ENCODE results near the gene SYT17. TPM values are rescaled to one million over a fixed set of nuclear protein-coding genes. Genes with fewer than 3 reads are reported as not detected.

Gene SYT17
- polyA plus RNA-seq, 2 of the 4 experiments (the other 2 are of a cell fraction), result 9.8 to 18.7 TPM

GRCh38 chr16:19119564-19119963, 48.5 kb upstream of the SYT17 start:
- ChIA-PET CTCF (interaction anchor here (0.6 to 5.6 kb wide), 7 partner anchors 9 to 136 kb away, joined by 3 to 33 read pairs (median 5); partner anchors contain the start of gene TMC7), POLR2A (interaction anchor here (0.7 to 2.6 kb wide), 4 partner anchors 18 to 357 kb away, joined by 3 to 8 read pairs (median 4); no protein-coding TSS in a partner anchor)
- ATAC-seq (no peak), FAIRE-seq (no peak), DNase-seq (ENCODE audit: low read depth in 1 of 2, low spot score in 1 of 2) (no peak)
- H3K9me3 ChIP-seq, result no peaks in the 10 kb centered on the region
- H3K4me1 ChIP-seq, result peaks cover 96% of the 10 kb centered on the region
- TF ChIP-seq CBX8 (IDR thresholded peaks at IDR 0.05) (no peak), HDAC2 (IDR thresholded peaks at IDR 0.05) (no peak), FOXS1 (CRISPR knock-in tag; IDR thresholded peaks at IDR 0.05) (no peak), RAD21 (conservative IDR thresholded peaks at IDR 0.05 in 1 of 2, IDR thresholded peaks at IDR 0.05 in 1 of 2) (no peak), CHD4 (IDR thresholded peaks at IDR 0.05; ENCODE audit: borderline replicate concordance) (no peak), POLR2AphosphoS2 (conservative IDR thresholded peaks at IDR 0.05; ENCODE audit: low read length) (no peak), SMC3 (IDR thresholded peaks at IDR 0.05) (no peak), MAFK (IDR thresholded peaks at IDR 0.05; ENCODE audit: partially characterized antibody) (no peak), ZSCAN20 (CRISPR knock-in tag; IDR thresholded peaks at IDR 0.05) (no peak), HMGXB4 (CRISPR knock-in tag; IDR thresholded peaks at IDR 0.05; ENCODE audit: borderline replicate concordance) (no peak), RNF2 (IDR thresholded peaks at IDR 0.05; ENCODE audit: borderline replicate concordance, low read depth) (no peak)
- 52% methylated on average over 5 of the region's 5 CpGs for WGBS (ENCODE audit: missing lambda C conversion rate)
- H3K4me2 ChIP-seq, result peak overlapping the region; percentile 85
- H3K27ac ChIP-seq, result peak overlapping the region; percentile 90
- peak overlapping the region; percentile 24 for H3K4me3 ChIP-seq

GRCh38 chr16:19123535-19124178, 44.4 kb upstream of the SYT17 start:
- H3K27ac ChIP-seq, result peak overlapping the region; percentile 72 to 81
- peaks cover 56% of the 10 kb centered on the region for H3K4me1 ChIP-seq
- FAIRE-seq (no peak), DNase-seq (ENCODE audit: low read depth in 1 of 2, low spot score in 1 of 2) (peak in 1 of 2 experiments; percentile 94), ATAC-seq (peak; percentile 72 to 80)
- CTCF ChIA-PET, result interaction anchor here (0.7 to 2.9 kb wide), 9 partner anchors 8 to 56 kb away, joined by 3 to 12 read pairs (median 4); no protein-coding TSS in a partner anchor
- WGBS (ENCODE audit: missing lambda C conversion rate), result 26% methylated on average over 4 of the region's 6 CpGs
- POLR2A ChIA-PET, result interaction anchor here (0.5 to 2.1 kb wide), 8 partner anchors 10 to 322 kb away, joined by 3 to 15 read pairs (median 3); partner anchors contain the start of genes ARL6IP1 and ITPRIPL2
- H3K4me2 ChIP-seq, result peak overlapping the region; percentile 29
- peaks cover 16% of the 10 kb centered on the region for H3K9me3 ChIP-seq
- no peak overlapping the region for H3K4me3 ChIP-seq
- TF ChIP-seq E2F6 (IDR thresholded peaks at IDR 0.05; ENCODE audit: borderline replicate concordance, low read depth) (no peak), ZFP36 (IDR thresholded peaks at IDR 0.05; ENCODE audit: borderline replicate concordance, partially characterized antibody) (no peak), HDAC2 (IDR thresholded peaks at IDR 0.05) (no peak), EP300 (IDR thresholded peaks at IDR 0.05) (peak; percentile 66 to 84; a peak in 4 of 5 replicates), NR3C1 (IDR thresholded peaks at IDR 0.05) (no peak), FOSL2 (IDR thresholded peaks at IDR 0.05) (no peak), FOSL2 (CRISPR knock-in tag; IDR thresholded peaks at IDR 0.05) (peak; percentile 78), SREBF2 (IDR thresholded peaks at IDR 0.05) (no peak), MAFK (IDR thresholded peaks at IDR 0.05; ENCODE audit: partially characterized antibody) (peak; percentile 5), JUNB (IDR thresholded peaks at IDR 0.05) (peak; percentile 77), RFX5 (IDR thresholded peaks at IDR 0.05) (no peak), JUN (IDR thresholded peaks at IDR 0.05) (peak; percentile 67 to 83; a peak in 4 of 5 replicates), RARB (CRISPR knock-in tag; IDR thresholded peaks at IDR 0.05) (no peak), NFE2L2 (conservative IDR thresholded peaks at IDR 0.05; ENCODE audit: low read length) (0 out of 2 replicates have a peak, but pooled peaks have one; percentile 28), ZSCAN20 (CRISPR knock-in tag; IDR thresholded peaks at IDR 0.05) (no peak), CEBPB (IDR thresholded peaks at IDR 0.05) (peak in 1 of 2 experiments; percentile 46; a peak in 1 of 4 replicates), ZC3H11A (IDR thresholded peaks at IDR 0.05) (no peak), RAD21 (conservative IDR thresholded peaks at IDR 0.05 in 1 of 2, IDR thresholded peaks at IDR 0.05 in 1 of 2) (peak in 1 of 2 experiments; percentile 43; a peak in 2 of 5 replicates), BCL3 (IDR thresholded peaks at IDR 0.05) (peak; percentile 84; the same call in 1 of the 3 replicates), SMC3 (IDR thresholded peaks at IDR 0.05) (peak; percentile 35; the same call in 2 of the 3 replicates), HOXB5 (CRISPR knock-in tag; IDR thresholded peaks at IDR 0.05) (no peak), CHD4 (IDR thresholded peaks at IDR 0.05; ENCODE audit: borderline replicate concordance) (no peak), GATA3 (IDR thresholded peaks at IDR 0.05; ENCODE audit: borderline replicate concordance) (peak; percentile 81), CBX8 (IDR thresholded peaks at IDR 0.05) (no peak), ESRRA (IDR thresholded peaks at IDR 0.05; ENCODE audit: borderline replicate concordance, low read length) (peak; percentile 96), KDM1A (IDR thresholded peaks at IDR 0.05; ENCODE audit: low read depth) (no peak)
- TF ChIP-seq, protein P1, sequence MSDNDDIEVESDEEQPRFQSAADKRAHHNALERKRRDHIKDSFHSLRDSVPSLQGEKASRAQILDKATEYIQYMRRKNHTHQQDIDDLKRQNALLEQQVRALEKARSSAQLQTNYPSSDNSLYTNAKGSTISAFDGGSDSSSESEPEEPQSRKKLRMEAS (IDR thresholded peaks at IDR 0.05), result peak; percentile 55
- TF ChIP-seq, protein P2, sequence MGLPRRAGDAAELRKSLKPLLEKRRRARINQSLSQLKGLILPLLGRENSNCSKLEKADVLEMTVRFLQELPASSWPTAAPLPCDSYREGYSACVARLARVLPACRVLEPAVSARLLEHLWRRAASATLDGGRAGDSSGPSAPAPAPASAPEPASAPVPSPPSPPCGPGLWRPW (IDR thresholded peaks at IDR 0.05), result peak; percentile 66
- TF ChIP-seq, protein P3, sequence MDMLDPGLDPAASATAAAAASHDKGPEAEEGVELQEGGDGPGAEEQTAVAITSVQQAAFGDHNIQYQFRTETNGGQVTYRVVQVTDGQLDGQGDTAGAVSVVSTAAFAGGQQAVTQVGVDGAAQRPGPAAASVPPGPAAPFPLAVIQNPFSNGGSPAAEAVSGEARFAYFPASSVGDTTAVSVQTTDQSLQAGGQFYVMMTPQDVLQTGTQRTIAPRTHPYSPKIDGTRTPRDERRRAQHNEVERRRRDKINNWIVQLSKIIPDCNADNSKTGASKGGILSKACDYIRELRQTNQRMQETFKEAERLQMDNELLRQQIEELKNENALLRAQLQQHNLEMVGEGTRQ (IDR thresholded peaks at IDR 0.05), result no peak

Data from A549 (cell line).